SU-DHL-6 (cell line): ENCODE results near the gene TTC39C.

ENCODE experiments used
- EZH2phosphoT487 ChIP-seq: fragments of 200-600 bp; sonication (generic), shearing (Covaris generic); conservative IDR thresholded peaks from 2 replicates; pipeline ENCODE4 v1.6.1; 2018; ENCODE audit warnings: mild to moderate bottlenecking, antibody characterized with exemption, low read length, moderate library complexity, mixed read lengths
- TF ChIP-seq, protein P1 (sequence below): fragments of 200-600 bp; sonication (generic); IDR thresholded peaks from one replicate; pipeline ENCODE4 v1.5.1; 2017; ENCODE audit warnings: antibody characterized with exemption, mild to moderate bottlenecking, low read length, moderate library complexity; ENCODE audit not compliant: insufficient read depth, poor library complexity, severe bottlenecking

DNA sequence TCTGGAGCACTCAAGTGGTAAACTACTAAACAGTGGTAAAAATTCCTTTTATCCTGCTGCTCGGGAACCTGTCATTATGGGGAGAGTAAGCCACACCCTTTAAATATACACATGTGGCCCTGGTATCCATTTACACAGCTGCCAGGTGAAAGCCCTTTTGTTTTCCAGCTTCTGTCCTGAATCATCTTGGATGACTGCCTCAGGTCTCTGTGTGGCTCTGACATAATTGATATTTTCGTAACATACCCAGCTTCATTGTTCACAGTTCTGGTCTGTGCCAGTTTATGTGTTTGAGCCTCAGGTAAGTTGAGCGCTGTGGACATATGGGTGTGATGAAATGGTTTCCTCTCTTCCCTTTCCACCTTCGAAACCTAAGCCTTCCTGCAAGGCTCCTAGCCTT, 15.7 kb upstream of the TTC39C start:
- no peak for TF ChIP-seq EZH2phosphoT487
- TF ChIP-seq, protein P1, sequence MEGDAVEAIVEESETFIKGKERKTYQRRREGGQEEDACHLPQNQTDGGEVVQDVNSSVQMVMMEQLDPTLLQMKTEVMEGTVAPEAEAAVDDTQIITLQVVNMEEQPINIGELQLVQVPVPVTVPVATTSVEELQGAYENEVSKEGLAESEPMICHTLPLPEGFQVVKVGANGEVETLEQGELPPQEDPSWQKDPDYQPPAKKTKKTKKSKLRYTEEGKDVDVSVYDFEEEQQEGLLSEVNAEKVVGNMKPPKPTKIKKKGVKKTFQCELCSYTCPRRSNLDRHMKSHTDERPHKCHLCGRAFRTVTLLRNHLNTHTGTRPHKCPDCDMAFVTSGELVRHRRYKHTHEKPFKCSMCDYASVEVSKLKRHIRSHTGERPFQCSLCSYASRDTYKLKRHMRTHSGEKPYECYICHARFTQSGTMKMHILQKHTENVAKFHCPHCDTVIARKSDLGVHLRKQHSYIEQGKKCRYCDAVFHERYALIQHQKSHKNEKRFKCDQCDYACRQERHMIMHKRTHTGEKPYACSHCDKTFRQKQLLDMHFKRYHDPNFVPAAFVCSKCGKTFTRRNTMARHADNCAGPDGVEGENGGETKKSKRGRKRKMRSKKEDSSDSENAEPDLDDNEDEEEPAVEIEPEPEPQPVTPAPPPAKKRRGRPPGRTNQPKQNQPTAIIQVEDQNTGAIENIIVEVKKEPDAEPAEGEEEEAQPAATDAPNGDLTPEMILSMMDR, result no peak
